ENCODE measurements around the gene RHOF.

RHOF gene

GRCh38 chr12:121789233-121789781, 4.2 kb downstream of the RHOF start:
- no peak for TF ChIP-seq BACH2 (CRISPR knock-in tag; IDR thresholded peaks at IDR 0.05; ENCODE audit: borderline replicate concordance)
- no peak for TF ChIP-seq OSR1 (CRISPR knock-in tag; IDR thresholded peaks at IDR 0.05)
- no peak for TF ChIP-seq ZNF8 (CRISPR knock-in tag; IDR thresholded peaks at IDR 0.05)
- TF ChIP-seq CSDC2 (CRISPR knock-in tag; IDR thresholded peaks at IDR 0.05), result no peak
- no peak for TF ChIP-seq TOX (CRISPR knock-in tag; IDR thresholded peaks at IDR 0.05; ENCODE audit: borderline replicate concordance)
- no peak for TF ChIP-seq PATZ1 (CRISPR knock-in tag; IDR thresholded peaks at IDR 0.05; ENCODE audit: borderline replicate concordance)
- no peak for TF ChIP-seq ZNF70 (CRISPR knock-in tag; IDR thresholded peaks at IDR 0.05)
- no peak for TF ChIP-seq ISL1 (CRISPR knock-in tag; IDR thresholded peaks at IDR 0.05)
- TF ChIP-seq RARB (CRISPR knock-in tag; IDR thresholded peaks at IDR 0.05), result no peak
- no peak for TF ChIP-seq TCF4 (CRISPR knock-in tag; IDR thresholded peaks at IDR 0.05; ENCODE audit: borderline replicate concordance)
- ATAC-seq, result no peak

GRCh38 chr12:121788176-121788818, 5.2 kb downstream of the RHOF start:
- ATAC-seq, result no peak

GRCh38 chr12:121787063-121788025, 6.1 kb downstream of the RHOF start:
- no peak for ATAC-seq
- TF ChIP-seq OSR1 (CRISPR knock-in tag; IDR thresholded peaks at IDR 0.05), result no peak
- TF ChIP-seq TCF4 (CRISPR knock-in tag; IDR thresholded peaks at IDR 0.05; ENCODE audit: borderline replicate concordance), result no peak
- no peak for TF ChIP-seq ZFP30 (CRISPR knock-in tag; IDR thresholded peaks at IDR 0.05)
- no peak for TF ChIP-seq ZNF8 (CRISPR knock-in tag; IDR thresholded peaks at IDR 0.05)
- no peak for TF ChIP-seq CREB5 (CRISPR knock-in tag; IDR thresholded peaks at IDR 0.05; ENCODE audit: low read depth)

More at GRCh38 chr12:121788176-121788818, 5.2 kb downstream of the RHOF start:
- TF ChIP-seq SNAI2 (CRISPR knock-in tag; IDR thresholded peaks at IDR 0.05) (no peak), ZNF8 (CRISPR knock-in tag; IDR thresholded peaks at IDR 0.05) (no peak)

GRCh38 chr12:121786440-121786825, 7.1 kb downstream of the RHOF start:
- TF ChIP-seq RARB (CRISPR knock-in tag; IDR thresholded peaks at IDR 0.05), result no peak
- TF ChIP-seq ISL1 (CRISPR knock-in tag; IDR thresholded peaks at IDR 0.05), result 0 out of 2 replicates have a peak, but pooled peaks have one; percentile 20
- TF ChIP-seq CREB5 (CRISPR knock-in tag; IDR thresholded peaks at IDR 0.05; ENCODE audit: low read depth), result no peak
- no peak for TF ChIP-seq BACH2 (CRISPR knock-in tag; IDR thresholded peaks at IDR 0.05; ENCODE audit: borderline replicate concordance)
- peak; percentile 66 for ATAC-seq

- ATAC-seq, result peak; percentile 66
- no peak for TF ChIP-seq ZC3H10 (CRISPR knock-in tag; IDR thresholded peaks at IDR 0.05)
- no peak for TF ChIP-seq TOX (CRISPR knock-in tag; IDR thresholded peaks at IDR 0.05; ENCODE audit: borderline replicate concordance)
- no peak for TF ChIP-seq CSRNP3 (CRISPR knock-in tag; IDR thresholded peaks at IDR 0.05)
- TF ChIP-seq ZFP3 (CRISPR knock-in tag; IDR thresholded peaks at IDR 0.05), result no peak
- TF ChIP-seq ZNF8 (CRISPR knock-in tag; IDR thresholded peaks at IDR 0.05), result no peak
- no peak for TF ChIP-seq ISL1 (CRISPR knock-in tag; IDR thresholded peaks at IDR 0.05)
- TF ChIP-seq PPARA (CRISPR knock-in tag; IDR thresholded peaks at IDR 0.05; ENCODE audit: borderline replicate concordance), result no peak
- TF ChIP-seq BACH2 (CRISPR knock-in tag; IDR thresholded peaks at IDR 0.05; ENCODE audit: borderline replicate concordance), result no peak
- TF ChIP-seq OSR1 (CRISPR knock-in tag; IDR thresholded peaks at IDR 0.05), result no peak
- no peak for TF ChIP-seq PATZ1 (CRISPR knock-in tag; IDR thresholded peaks at IDR 0.05; ENCODE audit: borderline replicate concordance)
- TF ChIP-seq SNAI2 (CRISPR knock-in tag; IDR thresholded peaks at IDR 0.05), result no peak
- no peak for TF ChIP-seq ZNF565 (CRISPR knock-in tag; conservative IDR thresholded peaks at IDR 0.05; ENCODE audit: low read depth)
- no peak for TF ChIP-seq CSDC2 (CRISPR knock-in tag; IDR thresholded peaks at IDR 0.05)
- no peak for TF ChIP-seq ARNTL (CRISPR knock-in tag; IDR thresholded peaks at IDR 0.05; ENCODE audit: borderline replicate concordance, low read depth)
- TF ChIP-seq POU6F1 (CRISPR knock-in tag; IDR thresholded peaks at IDR 0.05; ENCODE audit: borderline replicate concordance, low read depth), result no peak
Observed at GRCh38 chr12:121784460-121784859, 9.0 kb downstream of the RHOF start.

Data from SK-N-SH treated with all-trans-retinoic acid at 6 μM for 48 hours (cell line).